ENCODE measurements around the gene PRRT2. TPM values are rescaled to one million over a fixed set of nuclear protein-coding genes. Genes with fewer than 3 reads are reported as not detected.
"Not testable (repeated sequence)": the region's sequence is repeated elsewhere in the genome, so short reads cannot be mapped to it uniquely, and the experiment has no call there.

PRRT2 gene
- polyA plus RNA-seq, 10 donors: 8.4 to 28.3 (median 12.6) TPM

DNA sequence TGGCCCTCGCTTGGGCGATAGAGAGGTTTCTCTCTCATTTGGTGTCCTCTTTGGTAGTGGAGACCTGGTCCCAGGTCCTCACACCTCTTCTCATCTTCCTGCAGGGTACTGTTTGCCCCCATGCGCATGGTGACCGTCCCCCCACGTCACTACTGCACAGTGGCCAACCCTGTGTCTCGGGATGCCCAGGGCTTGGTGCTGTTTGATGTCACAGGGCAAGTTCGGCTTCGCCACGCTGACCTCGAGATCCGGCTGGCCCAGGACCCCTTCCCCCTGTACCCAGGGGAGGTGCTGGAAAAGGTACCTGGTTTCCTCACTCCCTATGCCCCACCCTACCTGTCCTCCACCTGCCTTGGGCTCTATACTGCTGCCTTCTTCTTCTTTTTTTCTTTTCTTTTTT is 18.8 kb downstream of the PRRT2 start:
- no peak for DNase-seq

DNA sequence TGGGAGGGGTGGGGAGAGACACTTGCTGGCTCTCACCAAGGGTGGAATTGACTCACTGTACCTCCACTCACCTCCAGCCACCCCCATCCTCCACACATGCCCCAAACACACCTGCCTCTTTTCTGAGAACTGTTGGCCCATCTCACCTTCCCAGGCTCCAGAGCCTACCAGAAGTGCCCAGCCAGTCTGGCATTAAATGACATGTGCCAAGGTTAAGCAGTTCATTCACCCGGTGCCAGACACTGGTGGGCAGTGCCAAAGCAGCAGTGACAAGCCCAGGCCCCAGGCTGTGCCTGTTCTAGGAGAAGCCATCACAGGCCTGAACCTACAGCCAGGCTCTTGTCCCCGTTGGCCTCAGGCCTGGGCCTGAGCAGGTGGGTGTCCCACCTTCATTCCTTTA is 19.5 kb downstream of the PRRT2 start:
- no peak for DNase-seq

DNA sequence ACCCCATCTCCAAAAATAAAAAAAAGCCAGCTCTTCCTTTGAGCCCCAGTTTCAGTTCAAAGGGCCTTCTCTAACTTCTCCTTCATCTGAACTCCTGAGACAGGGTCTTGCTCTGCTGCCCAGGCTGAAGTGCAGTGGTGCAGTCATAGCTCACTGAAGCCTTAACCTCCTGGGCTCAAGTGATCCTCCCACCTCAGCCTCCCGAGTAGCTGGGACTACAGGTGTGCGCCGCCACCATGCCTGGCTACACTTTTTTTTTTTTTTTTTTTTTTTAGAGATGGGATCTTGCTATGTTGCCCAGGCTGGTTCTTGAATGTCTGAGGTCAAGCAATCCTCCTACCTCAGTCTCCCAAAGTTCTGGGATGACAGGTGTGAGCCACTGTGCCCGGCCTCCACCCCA is 21.2 kb downstream of the PRRT2 start:
- DNase-seq: not testable (repeated sequence)

DNA sequence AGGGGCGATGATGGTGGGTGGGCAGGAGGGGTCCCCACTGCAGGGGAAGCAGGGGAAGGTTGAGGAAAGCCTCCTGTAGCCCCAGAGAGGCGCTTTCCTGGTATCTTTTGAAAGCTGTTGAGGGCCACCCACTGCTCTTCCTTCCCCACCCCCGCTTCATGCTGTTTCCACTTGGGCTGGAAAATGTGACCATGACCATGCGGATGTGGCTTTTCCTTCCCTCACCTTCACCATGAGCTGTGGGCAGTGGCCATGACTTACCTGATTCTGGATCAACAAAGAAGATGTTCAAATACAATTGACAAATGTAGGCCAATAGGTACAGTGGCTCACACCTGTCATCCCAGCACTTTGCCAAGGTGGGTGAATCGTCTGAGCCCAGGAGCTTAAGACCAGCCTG is 22.1 kb downstream of the PRRT2 start:
- DNase-seq: no peak

DNA sequence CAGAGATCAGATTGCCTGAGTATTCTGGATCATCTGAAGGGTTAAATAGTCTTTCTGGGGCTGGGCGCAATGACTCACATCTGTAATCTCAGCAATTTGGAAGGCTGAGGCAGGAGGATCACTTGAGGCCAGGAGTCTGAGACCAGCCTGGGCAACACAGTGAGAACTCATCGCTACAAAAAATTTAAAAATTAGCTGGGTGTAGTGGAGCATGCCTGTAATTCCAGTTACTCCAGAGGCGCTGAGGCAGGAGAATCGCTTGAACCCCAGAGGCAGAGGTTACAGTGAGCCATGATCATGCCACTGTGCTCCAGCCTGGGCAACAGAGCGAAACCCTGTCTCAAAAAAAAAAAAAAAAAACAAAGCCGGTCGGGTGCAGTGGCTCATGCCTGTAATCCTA is 23.9 kb downstream of the PRRT2 start:
- DNase-seq: no peak

DNA sequence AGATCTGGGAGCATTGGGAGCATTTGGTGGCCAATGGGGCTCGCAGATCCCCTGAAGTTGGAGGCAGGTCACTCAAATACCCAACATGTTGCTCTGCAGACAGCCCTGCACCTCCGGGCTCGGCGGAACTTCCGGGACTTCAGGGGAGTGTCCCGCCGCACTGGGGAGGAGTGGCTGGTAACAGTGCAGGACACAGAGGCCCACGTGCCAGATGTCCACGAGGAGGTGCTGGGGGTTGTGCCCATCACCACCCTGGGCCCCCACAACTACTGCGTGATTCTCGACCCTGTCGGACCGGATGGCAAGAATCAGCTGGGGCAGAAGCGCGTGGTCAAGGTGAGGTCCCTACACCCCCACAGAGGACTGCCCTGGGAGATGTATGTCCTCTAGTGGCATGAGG is 24.6 kb downstream of the PRRT2 start:
- no peak for DNase-seq

DNA sequence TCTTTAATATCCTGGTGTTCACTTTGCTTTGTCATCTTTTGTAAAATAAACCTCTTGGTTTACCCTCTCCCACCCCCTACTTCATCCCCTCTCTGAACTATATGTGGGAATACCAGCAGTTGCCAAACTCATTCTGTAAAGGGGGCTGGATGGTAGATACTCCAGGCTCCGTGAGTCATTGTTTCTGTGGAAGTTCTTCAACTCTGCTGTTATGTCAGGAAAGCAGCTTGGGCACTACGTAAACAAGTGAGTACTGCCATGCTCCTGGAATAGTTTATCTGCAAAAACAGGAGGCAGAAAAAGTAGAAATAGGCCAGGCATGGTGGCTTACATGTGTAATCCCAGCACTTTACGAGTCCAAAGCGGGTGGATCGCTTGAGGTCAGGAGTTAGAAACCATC is 25.8 kb downstream of the PRRT2 start:
- no peak for DNase-seq

DNA sequence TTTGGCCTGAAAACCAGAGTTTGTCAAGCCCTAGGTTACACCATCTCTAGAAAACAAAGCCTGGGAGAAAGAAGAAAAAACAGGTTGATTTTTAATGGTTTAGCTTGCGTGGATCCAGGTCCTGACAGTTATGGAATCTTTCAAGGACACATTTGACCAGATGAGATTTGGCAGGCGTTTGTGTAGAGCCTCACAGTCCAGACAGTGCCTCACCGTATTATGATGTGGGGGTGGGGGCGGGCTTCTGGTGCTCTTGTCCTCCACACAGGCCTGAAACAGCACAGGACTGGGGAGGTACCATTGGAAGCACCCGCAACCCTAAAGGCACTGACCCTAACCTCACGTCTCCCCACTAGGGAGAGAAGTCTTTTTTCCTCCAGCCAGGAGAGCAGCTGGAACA is 27.8 kb downstream of the PRRT2 start:
- DNase-seq: no peak

DNA sequence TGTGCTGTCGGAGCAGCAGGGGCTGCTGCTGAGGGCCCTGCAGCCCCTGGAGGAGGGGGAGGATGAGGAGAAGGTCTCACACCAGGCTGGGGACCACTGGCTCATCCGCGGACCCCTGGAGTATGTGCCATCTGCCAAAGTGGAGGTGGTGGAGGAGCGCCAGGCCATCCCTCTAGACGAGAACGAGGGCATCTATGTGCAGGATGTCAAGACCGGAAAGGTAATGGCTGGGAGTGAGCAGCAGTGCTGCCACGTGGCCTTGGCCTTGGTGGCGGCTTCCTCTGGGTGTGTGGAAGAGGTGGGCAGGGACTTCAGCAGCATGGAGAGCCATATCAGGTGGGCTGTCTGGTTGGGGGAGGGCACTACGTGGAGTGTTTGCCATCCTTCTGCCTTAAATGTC is 28.2 kb downstream of the PRRT2 start:
- DNase-seq: no peak

DNA sequence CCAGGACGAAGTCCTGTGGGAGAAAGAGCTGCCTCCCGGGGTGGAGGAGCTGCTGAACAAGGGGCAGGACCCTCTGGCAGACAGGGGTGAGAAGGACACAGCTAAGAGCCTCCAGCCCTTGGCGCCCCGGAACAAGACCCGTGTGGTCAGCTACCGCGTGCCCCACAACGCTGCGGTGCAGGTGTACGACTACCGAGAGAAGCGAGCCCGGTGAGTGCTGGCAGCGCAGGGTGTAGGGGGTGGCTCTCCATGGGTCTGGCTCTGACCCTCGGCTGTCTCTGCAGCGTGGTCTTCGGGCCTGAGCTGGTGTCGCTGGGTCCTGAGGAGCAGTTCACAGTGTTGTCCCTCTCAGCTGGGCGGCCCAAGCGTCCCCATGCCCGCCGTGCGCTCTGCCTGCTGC is 29.6 kb downstream of the PRRT2 start:
- no peak for DNase-seq

DNA sequence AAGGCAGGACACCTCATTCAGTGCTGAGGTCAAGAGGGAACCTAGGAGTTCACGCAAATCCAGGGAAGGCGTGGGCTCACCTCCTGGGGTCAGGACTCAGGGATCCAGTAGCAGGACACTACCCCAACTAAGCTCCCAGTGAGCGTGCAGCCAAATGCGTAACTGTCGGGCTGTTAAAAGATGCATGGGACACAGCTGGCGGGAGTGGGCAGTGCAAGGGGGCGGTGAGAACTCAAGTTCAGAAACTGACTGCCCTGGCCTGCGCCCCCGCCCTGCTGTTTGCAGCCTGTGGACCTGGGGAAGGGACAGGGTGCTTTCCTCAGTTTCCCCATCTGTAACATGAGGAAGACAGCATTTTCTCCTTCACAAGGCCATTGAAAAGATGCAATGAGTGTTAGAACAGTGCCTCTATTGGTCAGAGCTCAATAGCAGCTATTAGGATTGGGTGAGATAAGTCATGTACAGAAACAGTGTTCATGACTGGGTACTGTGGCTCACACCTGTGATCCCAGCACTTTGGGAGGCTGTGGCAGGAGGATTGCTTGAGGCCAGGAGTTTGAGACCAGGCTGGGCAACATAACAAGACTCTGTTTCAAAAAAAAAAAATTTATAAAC is 30.8 kb downstream of the PRRT2 start:
- no peak for DNase-seq

DNA sequence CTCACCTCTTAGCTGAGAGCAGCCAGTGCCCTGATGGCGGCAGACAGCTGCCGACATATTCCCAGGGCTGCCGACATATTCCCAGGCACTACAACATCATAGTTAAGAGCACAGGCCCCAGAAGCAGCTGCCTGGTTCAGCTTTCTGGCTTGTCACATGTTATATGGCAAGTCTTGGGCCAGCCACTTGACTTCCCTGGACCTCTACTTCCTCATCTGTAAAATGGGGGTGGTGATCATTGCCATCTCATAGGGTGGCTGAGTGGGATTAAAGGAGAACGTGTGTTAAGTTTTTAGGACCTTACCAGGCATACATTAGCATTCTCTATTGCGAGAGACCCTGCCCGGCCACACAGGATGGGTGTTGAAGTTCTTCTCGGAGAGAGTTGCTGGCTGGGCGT is 31.9 kb downstream of the PRRT2 start:
- no peak for DNase-seq

DNA sequence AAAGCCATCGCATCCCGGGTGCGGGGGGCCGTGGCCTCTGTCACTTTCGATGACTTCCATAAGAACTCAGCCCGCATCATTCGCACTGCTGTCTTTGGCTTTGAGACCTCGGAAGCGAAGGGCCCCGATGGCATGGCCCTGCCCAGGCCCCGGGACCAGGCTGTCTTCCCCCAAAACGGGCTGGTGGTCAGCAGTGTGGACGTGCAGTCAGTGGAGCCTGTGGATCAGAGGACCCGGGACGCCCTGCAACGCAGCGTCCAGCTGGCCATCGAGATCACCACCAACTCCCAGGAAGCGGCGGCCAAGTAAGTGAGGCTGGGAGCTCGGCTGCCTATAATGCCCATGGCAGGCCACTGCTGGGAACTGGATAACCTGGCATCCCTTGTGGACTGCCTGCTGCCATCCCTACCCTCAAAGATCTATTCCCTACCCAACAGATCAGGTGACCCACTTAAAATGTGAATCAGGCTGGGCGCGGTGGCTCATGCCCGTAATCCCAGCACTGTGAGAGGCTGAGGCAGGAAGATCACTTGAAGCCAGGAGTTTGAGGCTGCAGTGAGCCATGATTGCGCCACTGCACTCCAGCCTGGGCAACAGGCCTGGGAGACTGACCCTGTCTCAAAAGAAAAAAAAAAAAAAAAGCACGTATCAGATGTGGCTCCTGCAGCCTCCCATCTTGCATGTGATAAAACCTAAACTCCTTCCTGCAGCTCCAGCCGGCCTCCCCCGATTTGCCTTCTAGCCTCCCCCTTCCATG is 32.8 kb downstream of the PRRT2 start:
- DNase-seq: no peak

DNA sequence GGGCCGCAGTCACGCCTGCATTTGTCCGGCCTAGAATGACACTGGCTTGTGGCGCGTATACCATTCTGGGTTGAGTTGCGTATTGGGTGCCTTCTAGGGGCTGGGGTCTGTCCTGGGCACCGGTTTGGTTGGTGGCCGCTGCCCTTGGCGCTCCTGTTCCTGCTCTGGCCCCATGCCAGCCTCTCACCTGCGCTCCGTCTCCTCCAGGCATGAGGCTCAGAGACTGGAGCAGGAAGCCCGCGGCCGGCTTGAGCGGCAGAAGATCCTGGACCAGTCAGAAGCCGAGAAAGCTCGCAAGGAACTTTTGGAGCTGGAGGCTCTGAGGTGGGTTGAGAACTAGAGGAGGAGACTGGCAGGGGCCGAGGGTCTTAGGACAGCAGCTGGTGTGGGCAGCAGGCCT is 33.7 kb downstream of the PRRT2 start:
- DNase-seq: no peak

DNA sequence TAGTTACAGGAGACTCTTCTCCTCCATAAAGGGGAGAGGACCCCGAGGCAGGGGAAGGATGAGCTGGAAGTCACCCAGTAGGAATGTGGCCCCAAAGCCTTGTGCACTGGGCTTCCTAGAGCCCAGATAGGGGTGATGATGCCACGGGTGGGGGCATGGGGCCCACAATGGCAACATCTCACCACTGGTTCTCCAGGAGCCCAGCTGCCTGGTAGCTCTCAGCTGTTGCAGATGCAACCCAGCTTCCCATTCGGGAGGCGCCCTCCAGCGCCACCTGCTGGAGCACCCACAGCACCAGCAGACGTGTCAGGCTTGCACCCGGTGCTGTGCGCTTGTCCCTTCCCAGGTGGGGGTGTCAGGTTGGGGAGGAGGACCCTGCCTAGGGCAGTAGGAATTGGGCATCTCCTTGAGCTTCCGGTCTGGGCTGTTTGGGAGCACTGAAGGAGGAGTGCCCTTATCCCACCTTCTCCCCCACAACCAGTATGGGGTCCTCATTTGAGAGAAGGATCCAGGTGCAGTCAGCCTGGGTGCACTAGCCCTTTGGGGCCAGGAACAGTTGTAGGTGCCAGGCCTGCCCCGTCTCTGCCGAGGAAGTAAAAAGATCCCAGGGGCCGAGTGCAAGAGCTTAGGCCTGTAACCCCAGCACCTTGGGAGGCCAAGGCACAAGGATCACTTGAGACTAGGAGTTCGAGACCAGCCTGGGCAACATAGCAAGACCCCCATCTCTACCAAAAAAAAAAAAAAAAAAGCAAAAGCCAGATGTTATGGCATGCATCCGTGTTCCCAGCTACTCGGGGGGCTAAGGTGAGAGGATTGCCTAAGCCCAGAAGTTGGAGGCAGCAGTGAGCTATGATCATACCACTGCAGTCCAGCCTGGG is 36.7 kb downstream of the PRRT2 start:
- DNase-seq: peak; percentile 38 to 68 (median 58)

DNA sequence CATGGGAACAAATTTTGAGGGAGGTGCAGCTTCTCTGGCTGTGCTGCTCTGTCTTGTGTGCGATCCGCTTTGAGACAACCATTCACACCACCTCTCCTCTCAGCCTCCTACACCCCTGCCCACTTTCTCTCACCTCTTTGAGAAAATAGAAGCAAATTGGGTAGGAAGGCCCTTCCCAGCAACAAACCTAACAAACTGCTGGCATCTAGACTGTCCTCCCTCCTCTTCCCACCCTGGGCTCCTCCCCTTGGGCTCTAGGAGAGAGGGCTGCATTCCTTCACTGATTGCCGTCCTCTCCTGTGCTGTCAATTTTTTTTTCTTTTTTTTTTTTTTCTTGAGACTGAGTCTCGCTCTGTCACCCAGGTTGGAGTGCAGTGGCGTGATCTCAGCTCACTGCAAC is 37.5 kb downstream of the PRRT2 start:
- DNase-seq: no peak

DNA sequence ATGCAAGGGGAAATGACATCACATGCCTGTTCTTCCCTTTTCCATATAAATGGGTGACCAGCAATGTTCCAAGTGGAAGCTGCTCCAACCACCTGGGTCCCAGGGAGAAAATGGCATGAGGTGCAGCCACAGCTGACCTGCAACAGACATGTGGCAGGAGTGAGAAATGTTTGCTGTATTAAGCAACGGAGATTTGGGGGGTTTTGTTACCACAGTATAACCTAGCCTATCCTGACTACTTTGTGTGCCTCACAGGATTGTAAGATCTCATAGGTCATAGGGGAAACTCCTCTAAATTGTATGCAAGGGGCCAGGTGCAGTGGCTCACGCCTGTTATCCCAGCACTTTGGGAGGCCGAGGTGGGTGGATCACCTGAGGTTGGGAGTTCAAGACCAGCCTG is 39.0 kb downstream of the PRRT2 start:
- no peak for DNase-seq

DNA sequence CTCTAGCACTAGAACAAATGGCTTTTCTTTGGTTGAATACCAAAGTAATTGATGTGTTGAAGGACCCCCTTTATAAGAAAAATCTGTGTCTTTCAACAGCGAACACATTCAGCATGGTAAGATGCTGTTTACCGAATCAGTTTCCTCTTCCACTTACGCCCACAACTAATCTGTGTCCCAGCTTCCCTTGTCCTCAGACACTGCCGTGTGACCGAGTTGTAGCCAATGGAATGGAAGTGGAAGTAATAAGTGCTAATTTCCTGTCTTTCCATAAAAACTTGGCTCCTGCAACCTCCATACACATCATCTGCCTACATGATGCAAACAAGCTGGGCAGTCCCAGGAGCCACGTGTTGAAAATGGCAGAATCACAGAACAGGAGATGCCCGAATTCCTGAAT is 40.7 kb downstream of the PRRT2 start:
- peak in 2 of 3 donors; percentile 38 to 56 for DNase-seq

DNA sequence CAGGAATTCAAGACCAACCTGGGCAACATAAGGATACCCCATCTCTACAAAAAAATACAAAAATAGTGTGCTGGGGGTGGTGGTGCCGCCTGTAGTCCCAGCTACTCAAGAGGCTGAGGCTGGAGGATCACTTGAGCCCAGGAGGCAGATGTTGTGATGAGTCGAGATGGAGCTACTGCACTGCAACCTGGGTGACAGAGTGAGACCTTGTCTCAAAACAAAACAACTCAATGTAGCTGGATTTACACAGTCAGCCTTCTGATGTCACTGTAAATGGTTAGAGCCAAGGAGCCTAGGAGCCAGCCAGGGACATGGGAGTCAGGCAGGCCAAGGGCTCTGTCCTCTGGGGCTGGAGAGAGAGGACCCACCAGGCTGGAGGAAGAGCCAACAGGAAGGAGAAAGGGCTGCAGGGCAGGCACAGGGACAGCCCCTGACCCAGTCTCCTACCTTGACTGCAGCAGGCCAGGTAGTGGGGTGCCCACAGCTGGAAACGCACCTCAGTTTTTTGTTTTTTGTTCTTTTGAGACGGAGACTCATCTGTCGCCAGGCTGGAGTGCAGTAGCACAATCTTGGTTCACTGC is 42.6 kb downstream of the PRRT2 start:
- no peak for DNase-seq

DNA sequence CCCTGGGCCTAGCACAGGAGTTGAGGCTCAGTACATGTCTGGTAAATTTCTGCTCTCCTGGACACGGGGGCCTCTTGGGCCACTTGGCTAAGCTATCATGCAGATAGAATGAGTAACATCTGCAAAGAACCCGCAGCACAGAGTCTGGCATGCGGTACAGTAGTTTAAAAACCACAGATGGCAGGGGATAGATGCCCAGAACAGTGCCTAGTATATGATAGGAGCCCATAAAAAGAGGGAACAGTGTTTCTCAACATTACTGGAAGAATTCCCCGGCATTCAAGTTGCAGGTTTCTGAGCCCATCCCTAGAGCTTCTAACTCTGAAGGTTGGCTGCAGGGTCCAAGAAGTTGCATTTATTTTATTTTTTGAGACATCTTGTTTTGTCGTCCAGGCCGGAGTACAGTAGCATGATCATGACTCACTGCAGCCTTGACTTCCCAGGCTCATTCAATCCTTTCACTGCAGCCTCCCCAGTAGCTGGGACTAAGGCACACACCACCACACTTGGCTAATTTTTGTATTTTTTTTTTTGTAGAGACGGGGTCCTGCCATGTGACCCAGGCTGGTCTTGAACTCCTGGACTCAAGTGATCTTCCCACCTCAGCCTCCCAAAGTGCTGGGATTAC is 45.3 kb downstream of the PRRT2 start:
- no peak for DNase-seq

DNA sequence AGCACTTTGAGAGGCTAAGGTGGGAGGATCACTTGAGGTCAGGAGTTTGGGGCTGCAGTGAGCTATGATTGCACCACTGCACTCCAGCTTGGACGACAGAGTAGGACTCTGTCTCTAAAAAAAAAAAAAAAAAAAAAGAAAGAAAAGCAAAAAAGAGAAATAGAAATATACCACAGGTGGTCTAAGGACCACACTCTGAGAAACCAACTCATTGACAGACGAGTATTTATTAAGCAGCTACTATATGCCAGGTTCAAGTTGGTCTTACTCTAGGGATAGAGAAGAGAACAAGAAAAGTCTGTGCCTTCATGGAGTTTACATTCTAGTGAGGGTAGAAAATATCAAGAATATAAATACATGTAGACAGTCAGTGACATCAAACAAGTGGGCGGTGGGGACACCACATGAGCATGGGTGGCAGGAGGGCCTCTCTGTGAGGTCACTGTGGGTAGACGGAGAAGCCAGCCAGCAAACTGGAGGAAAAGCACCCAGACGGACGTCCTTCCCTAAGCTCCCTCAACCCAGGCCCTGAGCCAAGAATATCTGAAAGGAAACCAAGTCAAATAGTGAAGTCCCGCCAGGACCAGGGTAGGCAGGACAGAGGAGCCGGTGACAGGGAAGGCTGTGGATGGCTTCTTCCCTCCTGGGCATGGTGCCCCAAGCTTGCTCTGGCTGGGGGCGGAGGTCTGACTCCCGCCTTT is 46.3 kb downstream of the PRRT2 start:
- DNase-seq: no peak
